ENCODE measurements around the gene ALKBH4.
"Not testable (repeated sequence)": the region's sequence is repeated elsewhere in the genome, so short reads cannot be mapped to it uniquely, and the experiment has no call there.

Gene ALKBH4

GRCh38 chr7:102431617-102432298 lies 32.9 kb downstream of the ALKBH4 start:
- no peak for FAIRE-seq
- DNase-seq (ENCODE audit: insufficient read length, low spot score) = no peak

DNA sequence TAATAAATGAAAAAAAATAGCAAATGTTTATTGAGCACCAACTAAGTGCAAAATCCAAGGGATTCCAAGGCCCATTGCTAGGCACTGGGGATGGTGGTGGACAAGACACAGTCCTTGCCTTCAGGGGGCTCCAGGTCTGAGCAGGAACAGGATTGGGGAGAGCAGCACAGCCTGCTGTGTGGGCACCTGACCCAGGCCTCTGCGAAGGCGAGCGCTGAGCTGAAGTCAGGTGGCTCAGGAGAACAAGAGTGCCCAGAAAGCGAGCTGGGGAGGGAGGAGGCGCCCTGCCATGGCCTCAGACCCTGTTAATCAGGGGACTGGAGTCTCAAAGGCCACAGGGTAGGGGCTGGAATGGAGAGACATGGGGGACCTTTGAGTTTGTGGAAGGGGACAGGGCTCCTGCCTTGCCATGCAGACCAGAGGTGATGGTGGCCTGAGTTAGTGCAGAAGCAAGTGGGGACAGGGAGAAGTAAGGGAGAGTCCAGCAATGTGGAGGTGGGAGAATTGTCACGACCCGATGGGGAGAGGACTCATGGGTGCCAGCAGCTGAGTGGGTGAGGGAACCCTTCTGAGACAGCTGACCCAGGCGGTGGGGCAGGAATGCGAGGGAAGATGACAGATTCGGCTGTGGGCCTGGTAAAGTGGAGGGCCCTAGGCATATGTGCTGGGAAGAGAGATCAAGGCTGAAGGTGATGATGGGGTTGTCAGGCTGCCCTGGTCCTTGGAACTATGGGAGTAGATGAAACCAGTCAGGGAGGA lies 35.3 kb downstream of the ALKBH4 start:
- no peak for FAIRE-seq
- DNase-seq (ENCODE audit: insufficient read length, low spot score) = no peak

GRCh38 chr7:102427019-102427405 lies 37.7 kb downstream of the ALKBH4 start:
- FAIRE-seq (no peak), DNase-seq (ENCODE audit: insufficient read length, low spot score) (no peak)

DNA sequence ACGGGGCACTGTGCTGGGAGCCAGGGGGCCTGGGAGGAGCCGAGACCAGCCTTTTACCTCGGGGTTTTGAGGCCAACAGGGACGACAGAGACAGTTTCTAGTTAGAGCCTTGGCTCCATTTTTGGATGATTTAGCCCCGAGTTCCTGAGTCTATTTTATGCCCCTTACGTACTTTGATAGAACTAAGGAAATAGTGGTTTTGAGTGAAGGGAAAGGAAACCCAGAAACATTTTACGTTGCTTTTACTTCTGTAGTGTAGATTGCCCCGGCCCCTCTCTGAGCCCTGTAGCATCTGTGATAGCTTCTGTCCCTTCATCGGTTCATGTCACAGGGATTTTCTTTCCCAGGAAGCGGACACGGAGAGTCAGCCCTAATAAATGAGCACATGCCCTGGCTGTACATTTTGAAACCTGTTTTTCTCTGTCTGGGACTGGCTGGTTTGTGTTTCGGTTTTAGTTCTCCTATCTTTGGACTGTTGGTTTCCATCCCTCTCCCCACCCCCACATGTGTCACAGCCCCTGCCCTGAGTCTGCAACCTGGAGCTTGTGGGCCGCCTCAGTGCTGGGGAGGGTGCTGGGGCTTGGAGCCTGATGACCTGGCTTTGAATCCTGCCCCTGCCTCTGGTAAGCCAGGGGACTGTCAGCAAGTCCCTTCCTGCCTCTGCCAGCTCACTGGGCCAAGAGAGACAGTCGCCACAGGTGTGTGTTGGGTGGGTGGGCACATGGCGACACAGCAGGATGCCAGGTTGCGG lies 38.2 kb downstream of the ALKBH4 start:
- DNase-seq (ENCODE audit: insufficient read length, low spot score) = no peak
- no peak for FAIRE-seq

DNA sequence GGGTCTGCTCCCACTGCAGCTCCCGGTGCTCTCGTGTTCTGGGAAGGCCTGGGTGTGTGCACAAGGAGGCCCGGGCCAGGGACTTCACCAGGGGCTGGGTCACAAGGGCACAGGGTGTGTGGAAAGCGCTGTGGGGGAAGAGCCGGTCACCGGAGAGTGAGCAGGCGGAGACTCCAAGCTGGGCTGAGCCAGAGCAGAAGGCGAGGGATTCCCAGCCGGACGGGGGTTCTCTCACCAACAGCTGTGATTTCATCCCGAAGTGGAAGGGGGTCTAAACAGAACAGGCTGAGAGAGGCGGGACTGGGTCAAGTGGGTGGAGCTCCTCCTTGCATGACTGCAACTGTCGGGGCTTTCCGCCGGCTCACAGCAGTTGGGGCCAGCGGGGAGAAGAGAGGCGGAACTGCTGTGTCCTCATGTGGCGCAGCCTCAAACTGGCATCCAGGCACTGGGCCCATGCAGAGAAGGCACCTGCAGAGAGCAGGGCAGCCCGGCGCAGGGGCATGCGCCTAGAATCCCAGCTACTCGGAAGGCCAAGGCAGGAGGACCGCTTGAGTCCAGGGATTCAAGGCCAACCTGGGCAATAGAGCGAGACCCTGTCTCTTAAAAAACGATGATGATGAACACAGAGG lies 38.9 kb downstream of the ALKBH4 start:
- DNase-seq (ENCODE audit: insufficient read length, low spot score) = no peak
- no peak for FAIRE-seq

DNA sequence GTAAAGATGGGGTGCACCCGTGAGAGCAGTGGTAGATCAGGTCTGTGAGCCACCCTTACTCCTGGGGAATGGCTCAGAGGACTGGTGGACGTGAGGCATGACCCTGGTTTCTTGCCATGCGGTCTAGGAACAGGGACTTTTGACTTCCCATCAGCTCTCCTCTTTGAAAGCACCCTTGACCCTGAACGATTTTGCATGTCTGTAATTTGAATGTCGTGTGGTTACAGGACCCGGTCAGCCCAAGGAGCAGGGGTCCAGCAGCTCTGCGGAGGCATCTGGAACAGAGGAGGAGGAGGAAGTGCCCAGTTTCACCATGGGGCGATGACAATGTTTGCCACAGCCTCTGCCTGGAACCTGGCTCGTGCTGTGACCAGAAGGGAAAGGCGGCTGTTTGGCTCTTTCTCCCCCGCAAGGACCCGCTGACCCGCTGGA lies 39.9 kb downstream of the ALKBH4 start:
- no peak for FAIRE-seq

DNA sequence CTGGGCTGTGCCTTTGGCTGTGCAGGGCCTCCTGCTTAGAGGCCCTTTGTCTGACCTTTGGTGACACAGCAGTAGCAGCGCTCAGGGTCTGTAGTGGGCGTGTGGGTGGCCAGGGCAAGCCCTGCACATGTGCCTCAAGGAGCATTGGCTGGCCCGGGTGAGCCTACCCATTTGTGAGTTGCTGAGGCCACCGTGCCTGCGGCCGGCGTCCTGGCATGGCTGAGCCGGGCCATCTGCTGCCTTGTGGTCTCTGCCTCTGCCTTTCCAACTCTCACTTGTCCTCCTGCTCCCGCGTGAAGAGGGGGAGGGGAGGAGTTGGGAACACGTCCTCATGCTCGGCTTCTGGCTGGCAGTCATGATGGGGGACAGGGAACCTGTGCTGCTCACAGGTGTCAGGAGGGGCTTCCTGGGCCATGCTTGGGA lies 40.5 kb downstream of the ALKBH4 start:
- DNase-seq (ENCODE audit: insufficient read length, low spot score) (no peak), FAIRE-seq (no peak)

More for the DNA sequence above, 39.9 kb downstream of the ALKBH4 start:
- no peak for DNase-seq (ENCODE audit: insufficient read length, low spot score)

GRCh38 chr7:102421706-102422240 lies 42.9 kb downstream of the ALKBH4 start:
- DNase-seq (ENCODE audit: insufficient read length, low spot score) = no peak
- no peak for FAIRE-seq

- DNase-seq (ENCODE audit: insufficient read length, low spot score) (no peak), FAIRE-seq (no peak)
Observed at GRCh38 chr7:102418592-102418991, 46.1 kb downstream of the ALKBH4 start.

DNA sequence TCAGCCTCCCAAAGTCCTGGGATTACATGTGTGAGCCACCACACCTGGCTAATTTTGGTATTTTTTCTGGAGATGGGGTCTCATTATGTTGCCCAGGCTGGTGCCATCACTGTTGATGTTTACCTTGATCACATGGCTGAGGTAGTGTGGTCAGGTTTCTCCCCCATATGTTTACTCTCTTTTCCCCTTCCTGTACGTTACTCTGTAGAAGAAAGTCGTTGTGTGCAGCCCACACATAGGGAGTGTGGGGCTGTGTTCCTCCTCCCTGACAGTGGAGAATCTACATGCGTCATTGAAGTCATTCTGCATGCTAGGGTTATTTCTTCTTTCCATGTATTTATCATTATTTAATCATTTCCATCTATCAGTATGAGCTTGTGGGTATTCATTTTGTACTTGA lies 47.6 kb downstream of the ALKBH4 start:
- FAIRE-seq = no peak

GRCh38 chr7:102416406-102416805 lies 48.3 kb downstream of the ALKBH4 start:
- DNase-seq (ENCODE audit: insufficient read length, low spot score) (no peak), FAIRE-seq (no peak)

More for the DNA sequence above, 47.6 kb downstream of the ALKBH4 start:
- no peak for DNase-seq (ENCODE audit: insufficient read length, low spot score)

DNA sequence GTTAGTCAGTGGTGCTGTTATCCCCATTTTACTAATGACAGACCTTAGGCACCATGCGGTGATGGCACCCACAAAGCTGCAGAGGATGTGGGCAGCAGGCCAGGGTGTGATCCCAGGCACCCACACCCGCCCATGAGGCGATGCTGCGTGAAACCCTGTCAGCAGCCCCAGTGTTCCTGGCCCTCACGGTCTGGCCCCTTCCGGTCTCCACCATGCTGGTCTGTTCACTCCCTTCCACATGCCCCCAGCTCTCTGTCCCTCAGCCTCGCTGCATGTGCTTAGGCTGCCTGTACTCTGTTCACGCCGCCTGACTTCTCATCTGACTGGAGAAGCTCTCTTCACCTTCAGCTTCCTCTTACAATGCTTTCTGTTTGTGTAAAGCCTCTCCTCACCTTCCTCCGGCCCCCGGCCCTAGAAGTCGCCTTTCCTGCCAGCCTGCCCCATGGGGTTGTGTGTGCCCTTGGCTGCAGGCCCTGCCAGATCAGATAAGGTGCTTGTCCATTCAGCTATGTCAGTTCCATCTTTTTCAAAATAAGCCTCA lies 48.9 kb downstream of the ALKBH4 start:
- DNase-seq (ENCODE audit: insufficient read length, low spot score) = no peak
- FAIRE-seq = no peak

DNA sequence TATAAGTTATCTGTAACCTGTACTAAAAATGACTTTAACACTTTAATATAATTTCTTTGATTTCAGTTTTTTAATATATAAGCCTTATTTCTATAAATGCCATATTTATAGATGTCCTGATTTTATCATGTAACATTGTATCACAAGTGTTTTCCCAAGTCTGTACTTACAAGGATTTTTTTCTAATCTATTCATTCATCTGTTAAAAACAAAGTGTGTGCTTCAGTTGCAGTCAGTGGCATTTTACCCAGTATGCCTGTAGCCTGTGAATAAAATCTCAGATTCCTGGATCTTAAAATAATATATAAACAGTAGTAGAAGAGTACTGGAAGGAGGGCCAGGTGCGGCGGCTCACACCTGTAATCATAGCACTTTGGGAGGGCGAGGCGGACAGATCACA lies 51.1 kb downstream of the ALKBH4 start:
- FAIRE-seq (no peak), DNase-seq (ENCODE audit: insufficient read length, low spot score) (no peak)

GRCh38 chr7:102413091-102413490 lies 51.6 kb downstream of the ALKBH4 start:
- DNase-seq (ENCODE audit: insufficient read length, low spot score) = no peak
- FAIRE-seq = no peak

DNA sequence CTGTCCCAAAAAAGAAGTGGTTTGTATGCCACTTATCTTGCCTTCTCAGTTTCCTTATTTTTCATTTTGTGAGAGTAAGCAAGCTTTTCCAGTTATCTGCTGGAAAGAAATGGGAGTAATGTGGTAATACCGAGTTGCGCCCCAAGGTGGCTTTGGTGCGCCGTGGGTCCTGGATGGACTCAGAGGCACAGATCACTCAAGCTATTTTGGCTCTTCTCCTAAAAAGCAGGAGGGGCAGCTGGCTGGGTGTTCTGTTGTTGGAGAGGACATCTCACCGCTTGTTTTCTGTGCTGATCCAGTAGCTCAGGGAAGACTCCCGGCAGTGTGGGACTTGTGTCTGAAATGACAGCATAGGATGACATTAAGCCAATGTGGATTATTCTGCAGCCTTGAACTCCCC lies 52.1 kb downstream of the ALKBH4 start:
- DNase-seq (ENCODE audit: insufficient read length, low spot score) = peak; percentile 20
- FAIRE-seq = no peak

GRCh38 chr7:102410918-102411317 lies 53.7 kb downstream of the ALKBH4 start:
- DNase-seq (ENCODE audit: insufficient read length, low spot score) = no peak
- FAIRE-seq = no peak

- no peak for FAIRE-seq
- DNase-seq (ENCODE audit: insufficient read length, low spot score) = no peak
Observed at GRCh38 chr7:102410123-102410522, 54.5 kb downstream of the ALKBH4 start.

GRCh38 chr7:102409340-102409739 lies 55.3 kb downstream of the ALKBH4 start:
- no peak for DNase-seq (ENCODE audit: insufficient read length, low spot score)
- no peak for FAIRE-seq

- DNase-seq (ENCODE audit: insufficient read length, low spot score); FAIRE-seq: not testable (repeated sequence)
Observed at GRCh38 chr7:102408530-102408929, 56.1 kb downstream of the ALKBH4 start.

GRCh38 chr7:102407910-102408309 lies 56.8 kb downstream of the ALKBH4 start:
- DNase-seq (ENCODE audit: insufficient read length, low spot score) (no peak), FAIRE-seq (no peak)
